Right ventricle myocardium superior (tissue), 1 donor: ENCODE measurements around the gene DLEU7. TPM values are rescaled to one million over a fixed set of nuclear protein-coding genes. Genes with fewer than 3 reads are reported as not detected.

Source experiments
- ATAC-seq: fragments of 200-7000 bp; cut with Tn5 transposase; one replicate; pipeline ENCODE4 v1.9.1; 2020; ENCODE audit warnings: mild to moderate bottlenecking; ENCODE audit not compliant: poor library complexity
- DNase-seq: peaks from one replicate; pipeline ENCODE4 v3.0.0-alpha.2; 2020
- intact Hi-C: fragments of 100-400 bp; cut with DNase I; formaldehyde crosslinking; loops from one replicate; pipeline ENCODE4 v1.11.2; 2022
- total RNA-seq: library from RNA; stranded (reverse); fragmentation: NEBNext Ultra II Directional; extraction: Animal tissue kit (Norgen Biotek cat#: 25700); gene quantifications from one replicate; pipeline ENCODE4 v1.2.1, GENCODE V29; 2021
- donor health status: DM: no; HTN: yes; CAD: no; lungs with severe emphysema.

The DLEU7 gene
- total RNA-seq, 1 donor from 2014 or later = 0.08 TPM

GRCh38 chr13:50801087-50801931 lies 42.2 kb downstream of the DLEU7 start:
- peak; percentile 33 for DNase-seq
- intact Hi-C loops = loop anchor here (5.0 to 10.0 kb wide), 4 partner anchors 267 to 824 kb away; no protein-coding TSS in a partner anchor
- peak; percentile 96 for ATAC-seq

GRCh38 chr13:50800091-50800739 lies 43.3 kb downstream of the DLEU7 start:
- DNase-seq = no peak
- intact Hi-C loops = loop anchor here (5.0 to 10.0 kb wide), 4 partner anchors 265 to 823 kb away; no protein-coding TSS in a partner anchor
- peak; percentile 49 for ATAC-seq

GRCh38 chr13:50798923-50799322 lies 44.6 kb downstream of the DLEU7 start:
- intact Hi-C loops = no loop called here
- DNase-seq (no peak), ATAC-seq (no peak)

- intact Hi-C loops = no loop called here
- ATAC-seq (no peak), DNase-seq (no peak)
These were observed 46.4 kb downstream of the DLEU7 start for GRCh38 chr13:50797091-50797490.

GRCh38 chr13:50796463-50796862 lies 47.0 kb downstream of the DLEU7 start:
- intact Hi-C loops = no loop called here
- no peak for ATAC-seq
- no peak for DNase-seq

GRCh38 chr13:50794226-50794625 lies 49.3 kb downstream of the DLEU7 start:
- intact Hi-C loops = no loop called here
- no peak for ATAC-seq

GRCh38 chr13:50793026-50793425 lies 50.5 kb downstream of the DLEU7 start:
- ATAC-seq = no peak
- intact Hi-C loops = no loop called here

More at GRCh38 chr13:50794226-50794625, 49.3 kb downstream of the DLEU7 start:
- DNase-seq = no peak

GRCh38 chr13:50788551-50789210 lies 54.8 kb downstream of the DLEU7 start:
- DNase-seq = no peak
- no peak for ATAC-seq
- intact Hi-C loops = no loop called here

More at GRCh38 chr13:50793026-50793425, 50.5 kb downstream of the DLEU7 start:
- no peak for DNase-seq

- no peak for DNase-seq
- intact Hi-C loops = no loop called here
- no peak for ATAC-seq
These were observed 55.9 kb downstream of the DLEU7 start for GRCh38 chr13:50787316-50788195.

- DNase-seq (no peak), ATAC-seq (no peak)
- intact Hi-C loops = no loop called here
These were observed 59.7 kb downstream of the DLEU7 start for GRCh38 chr13:50783717-50784290.

- intact Hi-C loops = no loop called here
- DNase-seq = no peak
- no peak for ATAC-seq
These were observed 60.4 kb downstream of the DLEU7 start for GRCh38 chr13:50783066-50783465.

- intact Hi-C loops = no loop called here
- no peak for DNase-seq
- ATAC-seq = no peak
These were observed 63.1 kb downstream of the DLEU7 start for GRCh38 chr13:50780201-50781015.

GRCh38 chr13:50779443-50780200 lies 63.9 kb downstream of the DLEU7 start:
- intact Hi-C loops = no loop called here
- DNase-seq (no peak), ATAC-seq (no peak)
